B cell (primary cell): ENCODE measurements around the gene ARF6. TPM values are rescaled to one million over a fixed set of nuclear protein-coding genes. Genes with fewer than 3 reads are reported as not detected.
A peak's percentile ranks its signal among the peaks of the same experiment; 100 is the strongest.

Experiments
- ATAC-seq: fragments of 200-7000 bp; cut with Tn5 transposase; one replicate; pipeline ENCODE4 v1.10.0; 2021; ENCODE audit warnings: low read depth, mild to moderate bottlenecking, moderate number of reproducible peaks, moderate library complexity
- CTCF ChIA-PET: fragments of 350-600 bp; sonication (Branson Sonifier 250); formaldehyde crosslinking; loops from one replicate; lab custom pipeline; 2021; ENCODE audit warnings: antibody characterized with exemption, inconsistent platforms; lab: Charles Lee
- POLR2A ChIA-PET: fragments of 350-600 bp; sonication (Branson Sonifier 250); formaldehyde crosslinking; loops from one replicate; lab custom pipeline; 2021; ENCODE audit warnings: antibody characterized with exemption; lab: Charles Lee
- DNase-seq: peaks from one replicate; pipeline ENCODE4 v3.0.0; 2013
- H2AFZ ChIP-seq: 2 replicates; pipeline ENCODE4 v1.6.1; 2012; ENCODE audit warnings: mild to moderate bottlenecking, low read depth, low read length; ENCODE audit not compliant: insufficient read depth, poor library complexity, severe bottlenecking
- H3K27ac ChIP-seq, 2 donors: 1 replicate in 1 of 2; 2 replicates in 1 of 2; pipeline ENCODE4 v1.5.1; 2012 to 2013; ENCODE audit warnings: low read length in 2 of 2, mild to moderate bottlenecking in 2 of 2, moderate library complexity in 1 of 2
- H3K27me3 ChIP-seq, 4 experiments: fragments of 200-600 bp in 1 of 4; sonication (generic) in 1 of 4; replicated peaks in 1 of 4; 1 replicate in 2 of 4; 2 replicates in 2 of 4; pipeline versions ENCODE4 v1.6.1 to v1.7.0; 2013 to 2016; ENCODE audit warnings: low read length in 3 of 4, mild to moderate bottlenecking in 2 of 4, mixed read lengths in 1 of 4, moderate library complexity in 1 of 4; ENCODE audit not compliant: insufficient read depth in 4 of 4, control insufficient read depth in 3 of 4; ENCODE audit errors: control extremely low read depth in 1 of 4
- H3K36me3 ChIP-seq, 2 experiments: replicated peaks in 1 of 2; 1 replicate in 1 of 2; 2 replicates in 1 of 2; pipeline versions ENCODE4 v1.6.1 to v1.7.1; 2013; ENCODE audit warnings: low read length in 1 of 2; ENCODE audit not compliant: insufficient read depth in 2 of 2, control insufficient read depth in 1 of 2; ENCODE audit errors: control extremely low read depth in 1 of 2, extremely low read depth in 1 of 2
- H3K4me1 ChIP-seq, 2 donors: fragments of 200-600 bp in 1 of 2; sonication (generic) in 1 of 2; 1 replicate in 1 of 2; 2 replicates in 1 of 2; pipeline versions ENCODE4 v1.5.1 to v1.6.1; 2013 to 2017; ENCODE audit warnings: low read length in 2 of 2; ENCODE audit not compliant: control insufficient read depth in 2 of 2, insufficient read depth in 2 of 2
- H3K4me2 ChIP-seq: replicated peaks from 2 replicates; pipeline ENCODE3; 2012; ENCODE audit warnings: mild to moderate bottlenecking, low read depth, low read length; ENCODE audit not compliant: poor library complexity, severe bottlenecking
- H3K4me3 ChIP-seq, 5 experiments: fragments of 200-600 bp in 1 of 5; sonication (generic) in 1 of 5; 1 replicate in 3 of 5; 2 replicates in 2 of 5; pipeline versions ENCODE4 v1.5.1 to v1.7.0; 2011 to 2016; ENCODE audit warnings: low read length in 4 of 5, mild to moderate bottlenecking in 4 of 5, low read depth in 2 of 5, control low read depth in 1 of 5, moderate library complexity in 1 of 5; ENCODE audit not compliant: insufficient read depth in 1 of 5; ENCODE audit errors: control extremely low read depth in 1 of 5, extremely low read depth in 1 of 5
- H3K79me2 ChIP-seq: fragments of 200-600 bp; sonication (generic); one replicate; pipeline ENCODE4 v1.6.0; 2016; ENCODE audit warnings: low read length; ENCODE audit not compliant: control insufficient read depth, insufficient read depth
- H3K9ac ChIP-seq: fragments of 200-600 bp; sonication (generic); 2 replicates; pipeline ENCODE4 v1.6.1; 2017; ENCODE audit warnings: mild to moderate bottlenecking, low read length, moderate library complexity
- H3K9me3 ChIP-seq, 3 donors: one replicate each; pipeline versions ENCODE4 v1.6.1 to v1.7.1; 2013; ENCODE audit warnings: low read length in 2 of 3; ENCODE audit not compliant: control insufficient read depth in 2 of 3, insufficient read depth in 1 of 3; ENCODE audit errors: control extremely low read depth in 1 of 3
- H4K20me1 ChIP-seq: 2 replicates; pipeline ENCODE4 v1.6.0; 2012; ENCODE audit warnings: mild to moderate bottlenecking, low read length; ENCODE audit not compliant: insufficient read depth, control insufficient read depth, poor library complexity, severe bottlenecking
- H3K27ac Mint-ChIP-seq: one replicate; pipeline ENCODE4 v1.8.0; 2021; ENCODE audit warnings: mixed read lengths
- H3K27me3 Mint-ChIP-seq: one replicate; pipeline ENCODE4 v1.8.0; 2021; ENCODE audit warnings: mixed read lengths
- H3K4me1 Mint-ChIP-seq: one replicate; pipeline ENCODE4 v1.8.0; 2021; ENCODE audit warnings: mixed read lengths
- H3K4me3 Mint-ChIP-seq: one replicate; pipeline ENCODE4 v1.8.0; 2021; ENCODE audit warnings: mixed read lengths
- H3K9me3 Mint-ChIP-seq: one replicate; pipeline ENCODE4 v1.8.0; 2022; ENCODE audit warnings: mixed read lengths; ENCODE audit not compliant: insufficient read depth
- CTCF ChIP-seq: fragments of 200-600 bp; IDR thresholded peaks from one replicate; pipeline ENCODE4 v1.8.0; 2022; ENCODE audit warnings: antibody characterized with exemption, mild to moderate bottlenecking
- EZH2 ChIP-seq: IDR thresholded peaks from 2 replicates; pipeline ENCODE4 v1.6.1; 2012; ENCODE audit warnings: borderline replicate concordance, low read depth, mild to moderate bottlenecking, moderate library complexity, low read length; ENCODE audit not compliant: insufficient read depth, poor library complexity, severe bottlenecking
- WGBS: methylation state at CpG from one replicate; pipeline ENCODE4 v1.1.5; 2013; ENCODE audit warnings: missing lambda C conversion rate; ENCODE audit not compliant: insufficient coverage; 5-methylcytosine and 5-hydroxymethylcytosine counted together
- intact Hi-C: fragments of 100-400 bp; cut with micrococcal nuclease; formaldehyde crosslinking; loops from one replicate; pipeline ENCODE4 v1.10.0; 2022
- polyA plus RNA-seq: library from polyadenylated mRNA; depleted of rRNA; stranded (reverse); fragments of >200 nt; gene quantifications from 2 replicates; pipeline ENCODE4 v1.2.3, GENCODE V29; 2012
- total RNA-seq, 2 donors: library from RNA; stranded (reverse); fragments of 120-200 nt in 1 of 2; gene quantifications; 1 replicate in 1 of 2; 2 replicates in 1 of 2; pipeline versions ENCODE4 v1.2.3 to v1.2.4, GENCODE V29; 2013 to 2022

The ARF6 gene
- total and polyA plus RNA-seq, 2 donors (not counting 1 experiment from before 2014, with no cell fraction given), result 96.6 to 135 TPM

GRCh38 chr14:49888293-49888692, 4.6 kb upstream of the ARF6 start:
- no peak for TF ChIP-seq CTCF
- TF ChIP-seq EZH2, result no peak
- POLR2A ChIA-PET, result interaction anchor here (1.1 kb wide), 1 partner anchor 24 kb away, joined by 3 read pairs; no protein-coding TSS in a partner anchor

GRCh38 chr14:49892301-49892635, 614 bp upstream of the ARF6 start:
- intact Hi-C loops, result loop anchor here (1.0 to 5.0 kb wide), 7 partner anchors 24 to 224 kb away; partner anchors contain the start of genes NEMF and VCPKMT
- peaks cover 72% of the 10 kb centered on the region for H3K79me2 ChIP-seq
- peaks cover 39% of the 10 kb centered on the region for H3K4me1 Mint-ChIP-seq
- ATAC-seq (peak; percentile 40), DNase-seq (no peak)
- ChIA-PET POLR2A (interaction anchor here (0.6 to 2.7 kb wide), 22 partner anchors 13 to 220 kb away, joined by 3 to 45 read pairs (median 6); no protein-coding TSS in a partner anchor), CTCF (interaction anchor here (0.6 to 3.5 kb wide), 18 partner anchors 12 to 391 kb away, joined by 3 to 48 read pairs (median 8); partner anchors contain the start of gene NEMF)
- H3K9ac ChIP-seq, result peak overlapping the region; percentile 99
- H3K4me1 ChIP-seq, result peaks cover 28 to 30% of the 10 kb centered on the region in 2 donors
- peak overlapping the region; percentile 63 to 96 (median 89) for H3K4me3 ChIP-seq
- no peaks in the 10 kb centered on the region for H3K27me3 Mint-ChIP-seq
- H3K27ac ChIP-seq, result peak overlapping the region; percentile 98 to 99
- H3K36me3 ChIP-seq, result peaks cover 0 to 29% of the 10 kb centered on the region in 2 experiments
- H3K4me2 ChIP-seq, result peak overlapping the region; percentile 79
- 2% methylated on average over 12 of the region's 12 CpGs for WGBS
- H4K20me1 ChIP-seq, result peaks cover 32% of the 10 kb centered on the region
- no peak for TF ChIP-seq EZH2
- no peak for TF ChIP-seq CTCF
- peak overlapping the region; percentile 74 for H2AFZ ChIP-seq
- H3K27ac Mint-ChIP-seq, result peak overlapping the region; percentile 98
- H3K27me3 ChIP-seq, result no peaks in the 10 kb centered on the region
- H3K9me3 Mint-ChIP-seq, result no peaks in the 10 kb centered on the region
- no peaks in the 10 kb centered on the region for H3K9me3 ChIP-seq
- H3K4me3 Mint-ChIP-seq, result peak overlapping the region; percentile 97

More at GRCh38 chr14:49888293-49888692, 4.6 kb upstream of the ARF6 start:
- peaks cover 18 to 23% of the 10 kb centered on the region in 2 donors for H3K4me1 ChIP-seq
- no peak overlapping the region for H3K27ac ChIP-seq
- intact Hi-C loops, result no loop called here
- Mint-ChIP-seq H3K27ac (no peak overlapping the region), H3K27me3 (no peaks in the 10 kb centered on the region), H3K9me3 (no peaks in the 10 kb centered on the region), H3K4me1 (peaks cover 22% of the 10 kb centered on the region), H3K4me3 (no peak overlapping the region)
- no peak overlapping the region for H3K9ac ChIP-seq
- H3K27me3 ChIP-seq, result no peaks in the 10 kb centered on the region
- peaks cover 32% of the 10 kb centered on the region for H3K79me2 ChIP-seq
- H2AFZ ChIP-seq, result no peak overlapping the region
- no peaks in the 10 kb centered on the region for H3K9me3 ChIP-seq
- no peak overlapping the region for H3K4me2 ChIP-seq
- no peak for ATAC-seq
- CTCF ChIA-PET, result interaction anchor here (0.8 to 1.2 kb wide), 3 partner anchors 9 to 26 kb away, joined by 3 to 7 read pairs (median 3); no protein-coding TSS in a partner anchor
- peaks cover 3% of the 10 kb centered on the region for H4K20me1 ChIP-seq
- DNase-seq, result no peak
- H3K36me3 ChIP-seq, result no peaks in the 10 kb centered on the region
- no peak overlapping the region for H3K4me3 ChIP-seq
- WGBS, result no CpG with 5 or more reads among the region's 2 CpGs
